ENCODE measurements around the gene MUC6.

The MUC6 gene

DNA sequence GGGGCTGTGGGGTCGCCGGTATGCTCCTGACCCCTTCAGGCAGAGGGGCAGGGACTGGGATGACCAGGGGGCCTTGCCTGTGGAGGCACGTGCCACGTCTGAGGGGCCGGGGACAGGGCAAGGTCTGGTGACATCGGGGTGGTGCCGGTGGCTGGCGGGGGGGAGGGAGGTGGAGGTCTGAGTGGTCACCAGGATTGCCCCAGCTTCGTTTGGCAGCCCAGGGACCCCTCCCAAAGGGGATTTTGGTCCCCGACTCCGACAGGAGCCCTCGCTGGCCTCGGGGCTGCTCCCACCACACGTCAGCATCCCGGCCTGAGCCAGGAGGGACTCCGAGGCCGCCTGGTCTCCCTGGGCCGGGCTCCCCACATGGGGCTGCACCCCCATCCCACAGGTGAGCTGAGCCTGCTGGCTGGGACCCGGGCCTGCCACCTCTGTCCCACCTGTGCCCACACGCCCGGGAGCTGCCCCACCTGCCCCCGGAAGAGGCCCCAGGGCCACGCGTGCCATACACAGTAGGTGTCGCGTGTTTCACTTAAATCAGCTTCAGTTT, 1.1 kb upstream of the MUC6 start:
- DNase-seq (ENCODE audit: low read depth in 2 of 3, low spot score in 2 of 3) = no peak

DNA sequence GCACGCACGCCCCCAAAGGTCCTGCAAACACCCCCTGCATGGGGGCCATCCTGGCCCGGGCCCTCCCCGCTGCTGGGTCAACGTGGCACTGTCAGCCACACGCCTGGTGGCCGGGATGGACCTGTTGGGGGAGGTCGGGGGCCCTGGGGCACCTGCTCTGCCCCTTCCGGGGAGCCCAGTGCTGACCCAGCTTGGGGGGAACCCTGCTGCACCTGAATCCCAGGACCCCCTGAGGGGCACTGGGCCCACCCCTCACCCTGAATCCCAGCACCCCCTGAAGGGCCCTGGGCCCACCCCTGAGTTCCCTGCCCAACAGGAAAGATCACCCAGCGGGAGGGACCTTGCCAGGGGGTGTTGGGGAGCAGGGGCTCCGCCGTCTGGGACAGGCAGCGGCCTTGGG, 413 bp upstream of the MUC6 start:
- DNase-seq (ENCODE audit: low read depth in 2 of 3, low spot score in 2 of 3) = no peak

DNA sequence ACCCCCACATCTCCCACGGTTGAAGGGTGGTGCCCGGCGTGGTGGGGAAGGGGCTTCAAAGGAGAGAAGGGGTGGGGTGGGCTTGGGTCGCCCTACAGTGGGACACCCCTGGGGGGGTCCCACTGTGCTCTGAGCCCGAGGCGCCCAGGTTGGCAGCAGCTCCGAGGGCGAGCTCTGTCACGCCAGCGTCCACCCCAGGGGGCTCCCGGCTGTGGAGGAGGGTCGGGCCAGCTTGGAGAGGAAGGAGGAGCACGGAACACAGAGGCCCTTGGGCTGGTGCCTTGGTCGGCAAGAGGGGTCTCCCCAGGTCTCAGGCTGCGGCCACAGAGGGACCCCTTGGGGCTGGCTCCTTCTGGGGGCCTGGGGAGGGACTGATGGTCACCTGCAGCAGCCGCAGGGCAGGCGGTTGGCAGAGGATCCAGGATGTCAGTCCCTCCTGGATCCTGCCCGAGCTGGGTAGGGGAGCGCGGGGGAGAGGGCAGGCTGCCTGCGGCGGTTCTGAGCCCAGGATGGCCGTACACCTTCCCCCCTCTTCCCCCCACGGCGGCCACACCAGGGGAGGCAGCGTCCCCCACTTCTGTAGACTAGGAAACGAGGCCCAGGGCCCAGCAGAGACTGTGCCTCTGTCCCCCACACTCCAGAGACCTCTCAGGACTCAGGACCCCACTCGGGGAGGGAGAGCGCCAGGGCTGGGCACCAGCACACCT, 788 bp downstream of the MUC6 start:
- no peak for DNase-seq (ENCODE audit: low read depth in 2 of 3, low spot score in 2 of 3)

DNA sequence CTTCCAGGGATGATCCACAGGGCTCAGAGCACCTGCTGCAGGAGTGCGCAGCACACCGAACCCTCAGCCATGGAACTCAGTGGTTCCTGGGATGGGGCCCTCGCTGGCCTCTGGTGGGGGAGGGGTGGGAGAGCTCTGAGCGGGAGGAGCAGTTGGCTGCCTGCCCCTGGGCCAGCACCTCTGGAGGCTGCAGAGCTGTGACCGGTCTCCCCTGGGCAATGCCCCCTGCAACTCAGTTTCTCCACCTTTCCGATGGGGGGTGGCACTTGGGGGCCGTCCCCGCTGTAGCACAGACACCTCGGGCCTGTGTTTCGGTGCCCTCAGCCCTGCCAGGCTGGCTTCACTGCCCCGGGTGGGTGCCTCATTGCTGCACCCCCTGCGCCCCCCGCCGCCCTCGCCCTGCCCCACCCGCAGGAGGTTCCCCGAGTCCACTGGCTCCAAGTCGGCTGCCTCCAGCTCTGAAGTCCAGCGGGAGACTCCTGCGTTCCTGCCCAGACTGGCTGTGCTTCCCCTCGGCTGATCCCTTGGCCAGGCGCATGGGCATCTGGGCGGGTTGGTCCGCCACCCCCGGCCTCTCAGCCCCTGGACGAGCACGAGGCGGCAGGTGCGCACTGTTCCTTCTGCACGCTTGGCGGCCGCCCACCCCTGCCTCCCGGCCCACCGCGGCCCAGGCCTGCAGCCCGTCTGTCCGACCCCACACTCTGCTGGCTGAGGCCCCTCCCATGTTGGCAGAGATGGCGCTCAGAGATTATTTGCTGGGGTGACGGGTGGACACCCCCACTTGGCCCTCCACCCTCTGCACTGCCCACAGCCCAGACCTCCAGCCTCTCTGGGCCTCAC, 1.8 kb downstream of the MUC6 start:
- no peak for DNase-seq (ENCODE audit: low read depth in 2 of 3, low spot score in 2 of 3)

DNA sequence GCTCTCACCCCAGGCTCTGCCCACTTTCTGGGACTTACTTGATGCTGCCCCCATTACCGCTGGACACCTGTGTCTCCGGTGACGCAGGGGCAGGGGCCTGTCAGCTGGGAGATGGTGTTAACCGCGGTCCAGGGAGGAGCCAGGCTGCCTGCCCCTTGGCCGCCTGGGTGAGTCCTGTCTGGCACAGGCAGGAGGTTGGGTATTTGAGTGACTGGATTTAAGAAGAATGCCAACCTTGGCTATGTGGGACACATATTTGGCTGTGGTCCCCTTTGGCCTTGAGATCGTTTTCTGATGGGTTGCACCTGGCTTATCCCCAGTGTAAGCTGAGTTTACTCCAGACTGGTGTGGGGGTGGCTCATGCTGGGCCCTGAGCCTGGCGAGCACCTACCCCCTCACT, 2.5 kb downstream of the MUC6 start:
- no peak for DNase-seq (ENCODE audit: low read depth in 2 of 3, low spot score in 2 of 3)

DNA sequence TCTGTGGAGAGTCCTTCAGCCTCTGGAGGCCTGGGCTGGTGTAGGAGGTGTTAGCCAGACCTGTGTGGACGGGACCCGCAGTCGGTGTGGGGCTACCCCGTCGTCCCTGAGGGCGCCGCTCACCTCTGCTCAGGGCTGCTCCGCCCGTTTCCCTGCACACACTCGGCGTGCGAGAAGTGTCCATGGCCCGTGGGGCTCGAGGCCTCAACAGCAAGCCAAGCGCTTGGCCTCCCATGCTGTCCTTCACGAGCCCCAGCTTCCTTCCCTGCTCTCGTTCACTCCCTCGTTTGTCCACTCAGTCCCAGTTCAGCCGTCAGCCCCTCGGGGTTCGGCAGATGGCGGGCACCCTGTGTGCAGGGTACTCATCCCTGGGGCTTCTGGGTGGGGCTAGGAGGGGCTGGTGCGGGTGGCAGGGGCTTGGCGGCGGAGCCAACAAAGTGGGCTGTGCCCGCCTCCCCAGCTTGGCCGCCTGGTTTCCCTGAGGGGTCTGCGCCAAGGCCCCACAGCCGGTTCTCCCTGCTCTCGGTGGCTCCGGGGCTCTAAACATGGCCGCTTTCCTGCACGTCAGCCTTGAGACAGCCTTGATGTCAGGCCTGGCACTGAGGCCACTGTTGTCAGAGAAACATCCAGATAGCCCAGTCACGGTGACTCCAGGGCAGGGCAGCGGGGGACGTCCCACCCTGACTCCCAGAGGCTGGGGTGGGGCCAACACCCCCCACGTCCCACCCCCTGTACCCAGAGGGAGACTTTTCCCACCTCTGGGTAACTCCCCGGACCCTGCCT, 3.3 kb downstream of the MUC6 start:
- no peak for DNase-seq (ENCODE audit: low read depth in 2 of 3, low spot score in 2 of 3)

DNA sequence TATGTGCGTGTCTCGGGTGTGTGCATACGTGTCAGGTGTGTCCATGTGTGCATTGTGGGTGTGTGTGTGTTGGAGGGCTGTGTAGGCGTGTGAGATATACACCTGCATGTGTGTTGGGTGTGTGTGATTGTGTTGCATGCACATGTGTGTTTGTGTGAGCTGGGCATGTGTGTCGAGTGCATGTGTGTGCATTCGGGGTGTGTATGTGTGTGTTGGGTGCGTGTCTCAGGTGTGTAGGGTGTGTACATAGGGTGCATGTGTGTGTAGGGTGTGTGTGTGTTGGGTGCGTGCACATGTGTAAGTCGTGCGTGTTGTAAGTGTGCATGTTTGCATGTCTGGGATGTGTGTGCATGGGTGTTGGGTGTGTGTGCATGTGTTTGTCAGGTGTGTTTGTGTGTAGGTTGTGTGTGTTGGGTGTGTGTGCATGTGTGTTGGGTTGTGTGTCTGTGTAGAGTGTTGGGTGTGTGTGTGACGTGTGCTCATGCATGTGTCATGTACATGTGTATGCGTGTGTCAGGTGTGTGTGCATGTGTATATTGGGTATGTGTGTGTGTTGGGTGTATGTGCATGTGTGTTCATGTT, 4.1 kb downstream of the MUC6 start:
- no peak for DNase-seq (ENCODE audit: low read depth in 2 of 3, low spot score in 2 of 3)

DNA sequence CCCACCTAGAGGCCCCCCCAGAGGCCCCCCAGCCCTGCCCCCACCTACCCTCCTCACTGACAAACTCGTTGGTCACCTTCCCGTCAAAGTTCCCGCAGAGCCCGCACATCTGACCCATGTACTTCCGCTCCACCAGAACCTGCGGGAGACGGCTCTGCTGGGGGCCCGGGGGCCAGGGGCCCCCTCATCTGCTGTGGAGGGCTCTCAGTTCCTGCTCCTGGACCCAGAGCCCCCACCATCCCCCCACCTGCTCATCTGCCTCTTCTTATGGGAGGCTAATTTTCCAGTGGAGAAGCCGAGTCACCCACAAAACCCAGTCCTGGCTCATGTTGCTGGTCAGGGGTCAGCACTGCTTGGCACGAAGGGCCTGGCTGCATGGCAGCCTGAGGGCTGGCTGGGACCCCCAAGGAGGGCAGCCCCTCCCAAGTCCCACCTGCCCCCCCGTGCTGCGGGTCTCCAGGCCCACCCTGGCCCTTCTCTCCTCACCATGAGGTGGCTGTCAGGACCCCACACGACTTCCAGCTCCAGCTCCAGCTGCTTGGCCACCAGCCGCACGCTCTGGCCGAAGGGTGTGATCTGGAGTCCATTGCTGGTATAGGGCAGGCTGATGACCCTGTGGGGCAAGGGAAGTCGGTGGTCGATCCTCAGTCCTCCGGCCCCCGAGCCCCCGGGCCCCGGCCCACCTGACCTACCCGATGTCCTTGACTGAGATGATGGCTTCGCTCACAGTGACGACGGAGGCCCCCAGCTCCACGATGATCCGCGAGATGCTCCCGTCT, 5.2 kb downstream of the MUC6 start:
- no peak for DNase-seq (ENCODE audit: low read depth in 2 of 3, low spot score in 2 of 3)

DNA sequence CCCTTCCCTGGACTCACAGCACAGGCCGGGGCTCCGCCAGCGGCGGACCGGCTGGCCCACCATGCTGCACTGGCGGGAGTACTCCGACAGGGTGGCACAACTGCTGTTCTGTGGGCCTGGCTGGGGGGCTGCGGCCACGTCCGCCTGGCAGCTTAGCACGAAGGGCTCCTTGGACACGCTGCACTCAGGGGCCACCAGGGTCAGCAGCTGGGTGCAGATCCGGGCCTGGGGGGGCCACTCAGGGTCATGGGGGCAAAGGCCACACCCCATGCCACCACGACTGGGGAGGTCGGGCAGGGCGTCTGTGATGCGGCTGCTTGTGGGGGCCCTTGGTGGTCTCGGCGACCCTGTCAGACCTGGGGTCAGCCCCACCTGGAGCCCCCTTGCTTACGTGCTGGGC, 6.0 kb downstream of the MUC6 start:
- no peak for DNase-seq (ENCODE audit: low read depth in 2 of 3, low spot score in 2 of 3)

DNA sequence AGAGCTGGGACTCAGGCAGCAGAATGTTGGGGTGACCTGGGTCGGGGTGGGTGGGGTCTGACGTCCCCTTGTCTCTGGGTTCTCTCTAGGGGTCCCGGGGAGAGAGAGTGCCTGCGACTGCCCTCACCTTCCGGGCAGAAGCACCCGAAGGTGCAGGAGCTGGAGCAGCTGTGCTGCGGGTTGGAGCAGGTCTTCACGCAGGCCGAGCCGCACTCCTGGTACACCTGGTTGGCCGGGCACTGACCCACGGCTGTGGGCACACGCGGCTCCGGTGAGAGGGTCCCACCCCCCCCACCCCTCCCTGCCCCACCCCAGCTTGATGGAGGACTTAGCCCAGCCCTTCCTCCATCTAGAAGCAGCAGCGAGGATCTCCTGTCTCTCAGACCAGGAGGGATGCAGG, 6.4 kb downstream of the MUC6 start:
- no peak for DNase-seq (ENCODE audit: low read depth in 2 of 3, low spot score in 2 of 3)

DNA sequence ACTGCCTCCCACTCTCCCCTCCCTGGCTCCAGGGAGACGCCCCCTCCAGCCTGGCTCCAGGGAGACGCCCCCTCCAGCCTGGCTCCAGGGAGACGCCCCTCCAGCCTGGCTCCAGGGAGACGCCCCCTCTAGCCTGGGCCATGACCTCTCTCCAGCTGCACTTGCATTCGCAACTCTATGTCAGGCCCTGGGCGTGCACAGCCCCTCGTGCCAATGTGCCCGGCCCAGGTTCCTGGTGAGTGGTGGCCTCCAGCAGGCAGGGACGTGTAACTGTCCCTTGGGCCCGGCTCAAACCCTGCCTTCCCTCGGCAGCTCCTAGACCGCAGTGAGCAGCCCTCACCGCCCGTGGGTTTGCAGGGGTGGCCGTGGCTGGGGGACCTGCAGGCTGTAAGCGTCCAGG, 6.9 kb downstream of the MUC6 start:
- DNase-seq (ENCODE audit: low read depth in 2 of 3, low spot score in 2 of 3) = no peak

DNA sequence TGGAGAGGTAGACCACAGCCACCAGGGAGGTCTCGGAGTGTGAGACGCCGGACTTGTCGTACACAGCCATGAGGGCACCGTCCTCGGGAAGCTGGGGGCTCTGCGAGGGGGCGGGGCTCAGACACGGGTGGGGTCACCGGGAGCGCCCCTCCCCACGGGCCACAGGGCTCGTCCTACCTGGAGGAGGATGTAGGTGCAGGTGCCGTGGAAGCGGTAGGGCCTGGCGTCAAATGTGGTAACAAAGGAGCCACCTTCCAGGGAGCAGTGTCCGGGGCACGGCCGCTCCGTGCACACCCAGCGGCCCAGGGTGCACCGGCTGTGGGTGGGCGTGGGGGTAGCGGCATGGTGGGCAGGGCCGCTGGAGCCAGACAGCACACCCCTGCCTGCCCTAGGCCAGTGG, 7.5 kb downstream of the MUC6 start:
- DNase-seq (ENCODE audit: low read depth in 2 of 3, low spot score in 2 of 3) = no peak

DNA sequence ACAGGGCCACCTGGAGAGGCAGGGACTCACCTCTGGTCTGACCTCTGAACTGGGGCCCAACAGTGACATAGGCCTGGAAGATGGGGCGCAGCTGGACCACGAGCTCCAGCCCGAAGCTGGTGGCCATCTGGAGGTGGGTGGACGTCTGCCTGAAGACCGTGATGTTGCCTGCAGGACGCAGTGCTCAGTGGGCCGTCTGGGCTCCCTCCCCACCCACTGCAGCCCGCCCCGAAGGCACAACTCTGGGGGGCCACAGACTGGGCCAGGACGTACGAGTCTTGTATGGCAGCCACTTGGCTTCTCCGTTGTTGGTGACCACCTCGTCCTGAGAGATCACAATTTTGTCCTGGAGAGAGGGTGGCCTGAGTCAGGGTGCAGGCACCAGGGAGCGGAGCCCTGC, 7.9 kb downstream of the MUC6 start:
- no peak for DNase-seq (ENCODE audit: low read depth in 2 of 3, low spot score in 2 of 3)

DNA sequence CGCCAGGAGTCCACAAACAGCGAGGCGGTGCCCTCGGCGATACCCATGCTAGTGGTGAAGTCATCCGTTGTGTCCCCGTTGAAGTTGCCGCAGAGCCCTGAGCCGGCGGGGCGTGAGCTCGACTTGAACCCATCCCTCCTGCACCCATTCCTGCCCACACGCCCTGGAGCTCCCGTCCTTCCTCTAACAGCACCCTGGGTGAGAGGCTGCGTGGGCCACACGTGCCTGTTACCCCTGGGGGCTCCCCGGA, 8.3 kb downstream of the MUC6 start:
- no peak for DNase-seq (ENCODE audit: low read depth in 2 of 3, low spot score in 2 of 3)

DNA sequence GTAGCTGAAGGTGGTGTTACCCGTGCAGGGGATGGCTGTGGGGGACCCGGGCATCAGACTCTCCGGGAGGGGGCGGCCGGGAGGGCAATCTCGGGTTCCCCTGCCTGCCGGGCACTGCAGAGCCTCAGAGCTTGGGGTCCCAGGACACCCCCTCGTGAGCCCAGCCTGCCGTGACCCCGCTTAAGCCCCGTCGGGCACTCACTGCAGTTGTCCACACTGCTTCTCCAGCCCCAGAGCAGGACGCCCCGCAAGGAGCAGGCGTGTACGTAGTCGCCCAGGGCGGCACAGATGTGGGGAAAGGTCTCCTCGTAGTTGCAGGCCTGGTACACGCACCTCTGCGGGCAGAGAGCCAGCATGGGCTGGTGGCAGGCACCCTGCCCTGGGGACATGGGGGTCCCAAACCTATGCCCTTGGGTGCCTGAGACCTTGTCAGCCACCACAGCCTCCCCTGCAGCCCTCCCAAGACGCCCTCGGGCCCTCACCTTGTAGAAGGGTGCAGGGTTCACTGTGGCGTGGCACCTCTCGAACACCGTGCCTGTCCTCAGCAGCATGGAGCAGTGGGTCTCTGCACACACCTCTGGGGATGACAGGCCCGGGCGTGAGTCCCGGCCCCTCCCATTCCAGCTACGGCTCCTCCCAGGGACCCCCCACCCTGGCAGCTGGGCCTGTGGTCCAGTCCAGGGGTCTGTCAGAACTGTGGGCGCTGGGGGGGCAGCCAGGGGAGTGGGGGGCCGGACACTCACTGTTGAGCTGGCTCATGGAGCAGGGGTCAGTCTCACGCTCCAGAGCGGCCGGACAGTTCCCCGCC, 8.8 kb downstream of the MUC6 start:
- no peak for DNase-seq (ENCODE audit: low read depth in 2 of 3, low spot score in 2 of 3)

DNA sequence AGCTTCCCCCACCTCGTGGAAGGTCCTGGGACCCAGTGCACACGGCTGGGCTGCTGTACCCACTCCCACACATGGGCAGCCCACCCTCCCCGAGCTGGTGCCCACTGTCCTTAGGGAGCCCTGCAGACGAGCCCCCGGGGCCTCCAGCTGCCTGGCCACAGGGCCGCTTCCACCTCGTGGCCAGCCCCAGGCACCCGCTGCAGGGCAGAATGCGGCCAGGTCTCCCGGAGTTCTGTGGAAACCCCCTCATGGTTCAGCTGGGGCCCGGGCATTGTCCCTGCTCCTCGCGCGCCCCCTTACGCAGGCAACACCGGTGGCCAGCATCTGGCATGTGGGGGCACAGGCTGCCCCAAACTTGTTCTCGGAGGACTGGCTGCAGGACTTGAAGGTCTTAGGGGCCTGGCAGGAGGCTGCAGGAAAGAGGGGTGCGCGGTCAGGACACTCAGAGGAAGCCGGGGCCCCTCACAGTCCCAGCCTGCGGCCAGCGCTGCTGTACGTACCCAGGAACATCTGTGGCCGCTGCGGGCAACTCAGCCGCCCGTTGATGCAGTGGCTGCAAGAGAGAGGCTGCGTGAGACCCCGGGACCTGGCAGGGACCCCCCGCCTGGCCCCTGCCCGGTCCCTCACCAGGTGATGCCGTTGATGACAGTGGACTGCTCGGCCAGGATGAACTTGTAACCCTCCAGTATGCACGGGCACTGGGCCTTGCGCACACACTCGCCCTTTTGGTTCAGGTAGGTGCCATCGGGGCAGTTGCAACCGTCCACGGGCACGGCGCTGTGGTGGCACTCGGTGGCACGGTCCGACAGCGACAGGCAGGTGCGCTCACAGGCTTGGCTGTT, 9.7 kb downstream of the MUC6 start:
- no peak for DNase-seq (ENCODE audit: low read depth in 2 of 3, low spot score in 2 of 3)

DNA sequence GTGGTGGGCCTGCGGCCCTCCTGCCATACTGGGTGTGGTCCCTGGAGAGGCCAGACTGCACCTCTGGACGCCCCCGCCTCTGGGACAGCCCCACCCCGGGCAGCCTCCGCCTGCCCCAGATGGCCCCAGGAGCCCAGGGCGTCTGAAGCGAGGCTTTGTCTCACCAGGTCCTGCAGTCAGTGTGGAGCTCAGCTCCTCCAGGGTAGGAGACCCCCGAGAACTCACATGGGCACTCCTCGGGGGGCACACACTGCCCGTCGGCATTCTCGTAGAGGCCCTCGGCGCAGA, 10.4 kb downstream of the MUC6 start:
- no peak for DNase-seq (ENCODE audit: low read depth in 2 of 3, low spot score in 2 of 3)

DNA sequence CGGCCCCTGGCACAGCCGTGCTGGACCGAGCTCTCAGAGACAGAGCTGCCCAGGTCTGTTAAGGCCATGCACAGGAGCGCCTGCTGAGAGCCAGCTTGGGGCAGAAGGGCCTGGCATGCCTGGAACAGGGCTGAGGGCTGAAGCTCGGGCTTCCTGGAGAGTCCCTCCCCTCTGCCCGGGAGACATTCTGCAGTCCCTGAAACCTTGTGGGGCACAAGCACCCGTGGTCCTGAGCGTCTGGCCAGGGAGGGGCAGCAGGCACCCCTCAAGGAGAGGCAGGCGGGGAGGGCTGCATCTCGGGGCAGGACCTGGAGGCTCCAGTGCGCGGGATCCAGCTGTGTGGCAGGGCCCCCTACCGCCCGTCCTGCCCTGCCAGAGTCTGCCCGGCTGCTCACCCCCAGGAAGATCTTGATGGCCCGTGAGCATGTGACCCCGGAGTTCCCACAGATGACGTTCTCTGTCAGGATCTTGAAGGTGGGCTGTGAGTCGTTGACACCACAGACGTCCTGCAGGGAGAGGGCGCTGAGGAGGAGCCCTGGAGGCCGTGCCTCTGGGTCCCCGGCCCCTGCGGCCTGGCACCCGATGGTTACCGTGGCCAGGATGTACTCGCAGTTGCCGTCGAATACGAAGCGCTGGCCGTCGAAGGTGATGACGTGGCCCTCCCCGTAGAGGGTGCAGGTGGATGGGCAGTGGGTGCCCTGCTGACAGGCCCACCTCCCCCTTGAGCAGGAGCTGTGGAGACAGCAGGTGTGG, 10.9 kb downstream of the MUC6 start:
- DNase-seq (ENCODE audit: low read depth in 2 of 3, low spot score in 2 of 3) = no peak
